ENCODE data around the gene FALEC.
"Not testable (repeated sequence)": the region's sequence is repeated elsewhere in the genome, so short reads cannot be mapped to it uniquely, and the experiment has no call there.

Gene FALEC

GRCh38 chr1:150579945-150580642 lies 64.5 kb downstream of the FALEC start:
- TF ChIP-seq CTCF (IDR thresholded peaks at IDR 0.05; ENCODE audit: extremely low read depth, insufficient read depth, missing control alignments) = no peak
- in situ Hi-C loops (cut with MboI; ENCODE audit: low pct_unique_long_range_greater_than_20kb, low sequenced_read_pairs, unreplicated experiment) = no loop called here

GRCh38 chr1:150580966-150581365 lies 65.4 kb downstream of the FALEC start:
- in situ Hi-C loops (cut with MboI; ENCODE audit: low pct_unique_long_range_greater_than_20kb, low sequenced_read_pairs, unreplicated experiment) = not testable (repeated sequence)

More at GRCh38 chr1:150579945-150580642, 64.5 kb downstream of the FALEC start:
- no peak for DNase-seq (ENCODE audit: low spot score)

GRCh38 chr1:150581437-150581836 lies 65.9 kb downstream of the FALEC start:
- DNase-seq (ENCODE audit: low spot score); in situ Hi-C loops (cut with MboI; ENCODE audit: low pct_unique_long_range_greater_than_20kb, low sequenced_read_pairs, unreplicated experiment): not testable (repeated sequence)

More at GRCh38 chr1:150580966-150581365, 65.4 kb downstream of the FALEC start:
- not testable (repeated sequence) for DNase-seq (ENCODE audit: low spot score)

DNA sequence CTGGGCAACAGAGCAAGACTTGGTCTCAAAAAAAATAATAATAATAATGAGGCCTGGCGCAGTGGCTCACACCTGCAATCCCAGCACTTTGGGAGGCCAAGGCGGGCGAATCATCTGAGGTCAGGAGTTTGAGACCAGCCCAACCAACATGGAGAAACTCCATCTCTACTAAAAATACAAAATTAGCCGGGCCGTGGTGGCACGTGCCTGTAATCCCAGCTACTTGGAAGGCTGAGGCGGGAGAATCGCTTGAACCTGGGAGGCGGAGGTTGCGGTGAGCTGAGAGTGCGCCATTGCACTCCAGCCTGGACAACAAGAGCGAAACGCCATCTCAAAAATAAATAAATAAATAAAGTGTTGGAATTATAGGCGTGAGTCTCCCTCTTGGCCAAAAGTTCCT lies 66.4 kb downstream of the FALEC start:
- DNase-seq (ENCODE audit: low spot score); in situ Hi-C loops (cut with MboI; ENCODE audit: low pct_unique_long_range_greater_than_20kb, low sequenced_read_pairs, unreplicated experiment): not testable (repeated sequence)

DNA sequence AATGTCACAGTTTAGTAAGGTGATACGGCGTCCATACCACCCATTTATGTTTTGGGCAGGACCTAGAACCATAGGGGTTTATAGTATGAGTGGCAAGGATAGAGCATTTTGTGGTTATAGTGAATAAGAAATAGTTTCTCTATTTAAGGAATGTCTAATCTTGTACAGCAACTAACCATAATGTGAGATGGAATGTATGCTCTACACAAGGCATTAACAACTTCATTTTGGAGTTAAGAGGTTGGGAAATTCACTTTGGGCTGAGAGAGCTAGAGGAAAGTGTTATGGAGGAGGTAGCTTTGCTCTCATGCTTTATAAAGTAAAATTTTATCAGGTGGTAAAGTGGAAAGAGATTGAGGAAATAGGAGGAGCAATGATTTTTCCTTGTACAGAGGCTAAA lies 66.8 kb downstream of the FALEC start:
- TF ChIP-seq CTCF (IDR thresholded peaks at IDR 0.05; ENCODE audit: extremely low read depth, insufficient read depth, missing control alignments) = no peak
- no peak for DNase-seq (ENCODE audit: low spot score)
- in situ Hi-C loops (cut with MboI; ENCODE audit: low pct_unique_long_range_greater_than_20kb, low sequenced_read_pairs, unreplicated experiment) = no loop called here

Measured in GM13977 (cell line).